Neural cell (in vitro differentiated cells): ENCODE results near the gene CNTNAP2.

ENCODE experiments used
- EP300 ChIP-seq: fragments of 450-650 bp; conservative IDR thresholded peaks from 2 replicates; pipeline ENCODE4 v1.6.1; 2014; ENCODE audit warnings: antibody characterized with exemption, mild to moderate bottlenecking, moderate library complexity; ENCODE audit not compliant: poor library complexity, severe bottlenecking
- EZH2 ChIP-seq: fragments of 200-600, 300-800 bp; shearing (Covaris generic), sonication (generic); IDR thresholded peaks from 2 replicates; pipeline ENCODE4 v1.6.1; 2014; ENCODE audit warnings: antibody characterized with exemption, low read length, borderline replicate concordance, mild to moderate bottlenecking; ENCODE audit not compliant: insufficient read depth, poor library complexity, severe bottlenecking
- POLR2AphosphoS5 ChIP-seq: IDR thresholded peaks from 2 replicates; pipeline ENCODE4 v1.6.1; 2012
- RAD21 ChIP-seq: fragments of 450-650 bp; conservative IDR thresholded peaks from 2 replicates; pipeline ENCODE4 v1.6.1; 2014; ENCODE audit warnings: antibody characterized with exemption, mild to moderate bottlenecking, moderate library complexity
- SMC3 ChIP-seq: fragments of 450-650 bp; conservative IDR thresholded peaks from 2 replicates; pipeline ENCODE4 v1.6.1; 2014; ENCODE audit warnings: antibody characterized with exemption, mild to moderate bottlenecking, moderate library complexity; ENCODE audit not compliant: poor library complexity
- TF ChIP-seq, protein P1 (sequence below): IDR thresholded peaks from 2 replicates; pipeline ENCODE4 v1.6.1; 2012; ENCODE audit warnings: borderline replicate concordance
- TF ChIP-seq, protein P2 (sequence below): fragments of 450-650 bp; IDR thresholded peaks from 2 replicates; pipeline ENCODE4 v1.5.1; 2014; ENCODE audit warnings: antibody characterized with exemption, mild to moderate bottlenecking, moderate library complexity; ENCODE audit not compliant: poor library complexity, severe bottlenecking

DNA sequence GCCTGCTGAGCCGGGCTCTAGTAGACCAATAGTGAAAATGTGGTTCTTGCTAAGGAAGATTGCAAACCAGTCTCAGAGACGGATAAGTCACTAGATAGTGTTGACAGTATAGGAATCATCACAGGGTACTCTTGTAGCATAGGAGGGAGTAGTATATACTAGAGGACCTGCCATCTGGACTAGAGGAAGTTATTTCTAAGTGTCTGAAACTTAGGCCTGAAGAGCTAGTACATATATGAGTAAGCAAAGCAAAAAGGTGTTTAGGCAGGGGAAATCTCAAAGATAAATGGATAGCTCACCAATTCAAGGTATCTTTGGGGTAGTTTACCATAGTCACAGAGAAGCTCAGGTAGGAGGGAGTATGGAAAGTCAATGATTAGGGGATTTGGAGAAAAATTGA lies 428.1 kb downstream of the CNTNAP2 start:
- TF ChIP-seq, protein P1, sequence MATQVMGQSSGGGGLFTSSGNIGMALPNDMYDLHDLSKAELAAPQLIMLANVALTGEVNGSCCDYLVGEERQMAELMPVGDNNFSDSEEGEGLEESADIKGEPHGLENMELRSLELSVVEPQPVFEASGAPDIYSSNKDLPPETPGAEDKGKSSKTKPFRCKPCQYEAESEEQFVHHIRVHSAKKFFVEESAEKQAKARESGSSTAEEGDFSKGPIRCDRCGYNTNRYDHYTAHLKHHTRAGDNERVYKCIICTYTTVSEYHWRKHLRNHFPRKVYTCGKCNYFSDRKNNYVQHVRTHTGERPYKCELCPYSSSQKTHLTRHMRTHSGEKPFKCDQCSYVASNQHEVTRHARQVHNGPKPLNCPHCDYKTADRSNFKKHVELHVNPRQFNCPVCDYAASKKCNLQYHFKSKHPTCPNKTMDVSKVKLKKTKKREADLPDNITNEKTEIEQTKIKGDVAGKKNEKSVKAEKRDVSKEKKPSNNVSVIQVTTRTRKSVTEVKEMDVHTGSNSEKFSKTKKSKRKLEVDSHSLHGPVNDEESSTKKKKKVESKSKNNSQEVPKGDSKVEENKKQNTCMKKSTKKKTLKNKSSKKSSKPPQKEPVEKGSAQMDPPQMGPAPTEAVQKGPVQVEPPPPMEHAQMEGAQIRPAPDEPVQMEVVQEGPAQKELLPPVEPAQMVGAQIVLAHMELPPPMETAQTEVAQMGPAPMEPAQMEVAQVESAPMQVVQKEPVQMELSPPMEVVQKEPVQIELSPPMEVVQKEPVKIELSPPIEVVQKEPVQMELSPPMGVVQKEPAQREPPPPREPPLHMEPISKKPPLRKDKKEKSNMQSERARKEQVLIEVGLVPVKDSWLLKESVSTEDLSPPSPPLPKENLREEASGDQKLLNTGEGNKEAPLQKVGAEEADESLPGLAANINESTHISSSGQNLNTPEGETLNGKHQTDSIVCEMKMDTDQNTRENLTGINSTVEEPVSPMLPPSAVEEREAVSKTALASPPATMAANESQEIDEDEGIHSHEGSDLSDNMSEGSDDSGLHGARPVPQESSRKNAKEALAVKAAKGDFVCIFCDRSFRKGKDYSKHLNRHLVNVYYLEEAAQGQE, result no peak
- TF ChIP-seq RAD21 (no peak), EZH2 (no peak), EP300 (no peak), POLR2AphosphoS5 (no peak), SMC3 (no peak)
- TF ChIP-seq, protein P2, sequence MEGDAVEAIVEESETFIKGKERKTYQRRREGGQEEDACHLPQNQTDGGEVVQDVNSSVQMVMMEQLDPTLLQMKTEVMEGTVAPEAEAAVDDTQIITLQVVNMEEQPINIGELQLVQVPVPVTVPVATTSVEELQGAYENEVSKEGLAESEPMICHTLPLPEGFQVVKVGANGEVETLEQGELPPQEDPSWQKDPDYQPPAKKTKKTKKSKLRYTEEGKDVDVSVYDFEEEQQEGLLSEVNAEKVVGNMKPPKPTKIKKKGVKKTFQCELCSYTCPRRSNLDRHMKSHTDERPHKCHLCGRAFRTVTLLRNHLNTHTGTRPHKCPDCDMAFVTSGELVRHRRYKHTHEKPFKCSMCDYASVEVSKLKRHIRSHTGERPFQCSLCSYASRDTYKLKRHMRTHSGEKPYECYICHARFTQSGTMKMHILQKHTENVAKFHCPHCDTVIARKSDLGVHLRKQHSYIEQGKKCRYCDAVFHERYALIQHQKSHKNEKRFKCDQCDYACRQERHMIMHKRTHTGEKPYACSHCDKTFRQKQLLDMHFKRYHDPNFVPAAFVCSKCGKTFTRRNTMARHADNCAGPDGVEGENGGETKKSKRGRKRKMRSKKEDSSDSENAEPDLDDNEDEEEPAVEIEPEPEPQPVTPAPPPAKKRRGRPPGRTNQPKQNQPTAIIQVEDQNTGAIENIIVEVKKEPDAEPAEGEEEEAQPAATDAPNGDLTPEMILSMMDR, result no peak
